ENCODE results near the gene ZC3H14. TPM values are rescaled to one million over a fixed set of nuclear protein-coding genes. Genes with fewer than 3 reads are reported as not detected.

The ZC3H14 gene, protein sequence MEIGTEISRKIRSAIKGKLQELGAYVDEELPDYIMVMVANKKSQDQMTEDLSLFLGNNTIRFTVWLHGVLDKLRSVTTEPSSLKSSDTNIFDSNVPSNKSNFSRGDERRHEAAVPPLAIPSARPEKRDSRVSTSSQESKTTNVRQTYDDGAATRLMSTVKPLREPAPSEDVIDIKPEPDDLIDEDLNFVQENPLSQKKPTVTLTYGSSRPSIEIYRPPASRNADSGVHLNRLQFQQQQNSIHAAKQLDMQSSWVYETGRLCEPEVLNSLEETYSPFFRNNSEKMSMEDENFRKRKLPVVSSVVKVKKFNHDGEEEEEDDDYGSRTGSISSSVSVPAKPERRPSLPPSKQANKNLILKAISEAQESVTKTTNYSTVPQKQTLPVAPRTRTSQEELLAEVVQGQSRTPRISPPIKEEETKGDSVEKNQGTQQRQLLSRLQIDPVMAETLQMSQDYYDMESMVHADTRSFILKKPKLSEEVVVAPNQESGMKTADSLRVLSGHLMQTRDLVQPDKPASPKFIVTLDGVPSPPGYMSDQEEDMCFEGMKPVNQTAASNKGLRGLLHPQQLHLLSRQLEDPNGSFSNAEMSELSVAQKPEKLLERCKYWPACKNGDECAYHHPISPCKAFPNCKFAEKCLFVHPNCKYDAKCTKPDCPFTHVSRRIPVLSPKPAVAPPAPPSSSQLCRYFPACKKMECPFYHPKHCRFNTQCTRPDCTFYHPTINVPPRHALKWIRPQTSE
- 53.4 and 74.8 TPM in 2 replicates for total RNA-seq

DNA sequence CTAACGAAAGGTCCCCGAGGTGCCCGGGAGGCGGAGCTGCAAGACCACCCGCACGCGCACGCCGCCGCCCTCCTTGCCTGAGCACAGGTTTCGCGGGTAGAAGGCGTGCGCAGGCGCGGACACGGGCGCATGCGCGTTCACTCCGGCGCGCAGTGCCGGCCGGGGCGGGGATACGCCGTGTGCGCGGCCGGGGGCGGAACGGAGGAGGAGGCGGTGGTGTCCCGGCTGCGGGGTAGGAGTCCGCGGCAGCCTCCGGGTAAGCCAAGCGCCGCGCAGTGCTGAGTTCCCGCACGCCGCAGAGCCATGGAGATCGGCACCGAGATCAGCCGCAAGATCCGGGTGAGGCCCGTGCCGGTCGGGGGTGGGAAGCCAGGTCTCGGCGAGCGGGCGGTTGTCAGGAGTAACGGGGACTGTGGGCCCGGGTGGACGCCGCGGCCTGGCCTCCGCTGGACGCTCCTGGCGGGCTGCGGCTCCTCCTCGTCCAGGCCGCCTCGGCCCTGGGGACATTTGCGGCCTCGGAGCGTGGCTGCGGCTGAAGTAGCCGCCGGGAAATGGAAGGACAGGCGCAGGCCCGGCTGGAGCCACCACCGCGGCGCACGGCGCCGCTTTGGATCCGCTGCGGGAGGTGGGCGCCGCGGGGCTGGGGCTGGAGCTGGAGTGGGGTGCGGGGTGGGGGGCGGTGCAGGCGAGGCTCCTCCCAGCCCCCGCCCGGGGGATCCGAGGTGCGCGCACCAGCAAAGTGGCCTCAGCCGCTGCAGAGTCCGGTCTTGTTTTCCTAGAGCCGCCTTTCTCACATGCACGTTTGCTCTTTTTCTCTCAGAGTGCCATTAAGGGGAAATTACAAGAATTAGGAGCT, at the start of gene ZC3H14:
Gene ZC3H14 (plus strand): TSS at position 207 of the 856 bp plus-strand sequence. CDS start 97 bp downstream, at position 304.

DNA sequence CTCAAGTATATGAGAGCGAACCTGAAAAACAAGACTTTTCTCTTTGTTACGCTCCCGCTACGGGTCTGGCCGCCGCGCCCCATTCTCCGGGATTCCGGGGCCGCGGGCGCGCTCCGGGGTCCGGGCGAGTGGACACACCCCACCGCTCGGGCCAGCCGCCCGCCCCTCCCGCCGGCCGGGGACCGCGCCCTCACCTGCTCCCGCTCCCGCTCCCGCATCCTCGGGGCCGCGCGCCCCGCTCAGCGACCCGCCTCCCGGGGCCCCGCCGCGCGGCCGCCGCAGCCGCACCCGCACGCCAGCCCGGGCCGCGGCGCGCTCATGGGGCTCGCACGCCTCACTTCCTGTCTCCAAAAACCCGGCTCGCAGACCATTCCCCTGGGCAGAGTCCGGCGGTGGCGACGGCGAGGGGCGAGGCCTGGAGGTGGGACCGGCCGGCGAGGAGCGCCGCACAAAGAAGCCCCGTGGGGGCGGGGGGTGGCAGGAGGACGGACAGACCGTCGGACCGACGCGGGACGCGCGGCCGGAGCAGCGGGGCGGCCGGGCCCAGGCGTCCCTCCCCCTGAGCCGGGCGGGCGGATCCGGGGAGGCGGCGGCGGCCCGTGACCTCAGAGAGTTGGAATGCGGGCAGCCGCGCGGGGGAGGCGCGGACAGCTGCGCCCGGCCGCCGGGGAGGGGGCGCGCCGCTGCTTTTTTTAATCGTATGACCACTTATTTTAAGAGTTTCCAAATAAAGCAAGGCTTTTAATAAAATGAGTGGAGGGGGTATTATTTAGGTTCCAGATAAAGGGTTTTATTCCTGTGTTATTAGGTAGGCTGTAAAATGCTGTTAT, 8.2 kb upstream of the ZC3H14 start, which contains the start of gene PTPN21:
Gene PTPN21 (minus strand): TSS at position 551 of the 830 bp plus-strand sequence. CDS start 4,590 bp downstream, outside the sequence.

Other genes with a start within 250 kb of the ZC3H14 start
- not detected in 2 replicates for gene KCNK10, start 239.8 kb upstream of the ZC3H14 start, total RNA-seq
- gene SPATA7, start 177.4 kb upstream of the ZC3H14 start, total RNA-seq, result 9.1 and 13.4 TPM in 2 replicates
- gene PTPN21, start 8.0 kb upstream of the ZC3H14 start, total RNA-seq, result 9.2 and 18.2 TPM in 2 replicates
- gene EML5, start 229.9 kb downstream of the ZC3H14 start, total RNA-seq, result 0.09 and 0.30 TPM in 2 replicates

Measured in smooth muscle cell of the umbilical artery (primary cell).